Activated CD8-positive, alpha-beta T cell treated with anti-CD3 and anti-CD28 coated beads for 36 hours (primary cell): ENCODE results near the gene SORCS2. TPM values are rescaled to one million over a fixed set of nuclear protein-coding genes. Genes with fewer than 3 reads are reported as not detected.

ENCODE experiments used
- ATAC-seq: fragments of 200-7000 bp; cut with Tn5 transposase; one replicate; pipeline ENCODE4 v1.10.0; 2021; ENCODE audit warnings: mild to moderate bottlenecking, moderate library complexity
- CTCF ChIA-PET: fragments of 350-600 bp; sonication (Branson Sonifier 250); formaldehyde crosslinking; loops from one replicate; lab custom pipeline; 2021; ENCODE audit warnings: antibody characterized with exemption; lab: Charles Lee
- POLR2A ChIA-PET: fragments of 350-600 bp; sonication (Branson Sonifier 250); formaldehyde crosslinking; loops from one replicate; lab custom pipeline; 2021; ENCODE audit warnings: antibody characterized with exemption; lab: Charles Lee
- DNase-seq: peaks from one replicate; pipeline ENCODE4 v3.0.0-alpha.2; 2020
- H3K27ac Mint-ChIP-seq: one replicate; pipeline ENCODE4 v1.8.0; 2021; ENCODE audit warnings: mild to moderate bottlenecking, mixed read lengths
- H3K27me3 Mint-ChIP-seq: one replicate; pipeline ENCODE4 v1.8.0; 2021; ENCODE audit warnings: mixed read lengths
- H3K36me3 Mint-ChIP-seq: one replicate; pipeline ENCODE4 v1.8.0; 2021; ENCODE audit warnings: low read depth, mixed read lengths
- H3K4me1 Mint-ChIP-seq: one replicate; pipeline ENCODE4 v1.8.0; 2021; ENCODE audit warnings: low read depth, mixed read lengths
- H3K4me3 Mint-ChIP-seq: one replicate; pipeline ENCODE4 v1.8.0; 2021; ENCODE audit warnings: mild to moderate bottlenecking, moderate library complexity, mixed read lengths
- H3K9me3 Mint-ChIP-seq: one replicate; pipeline ENCODE4 v1.8.0; 2021; ENCODE audit warnings: mixed read lengths
- intact Hi-C: fragments of 100-400 bp; cut with micrococcal nuclease; formaldehyde crosslinking; loops from one replicate; pipeline ENCODE4 v1.10.0; 2022
- total RNA-seq, 2 experiments: library from RNA; stranded (reverse); gene quantifications; one replicate each; pipeline ENCODE4 v1.2.3, GENCODE V29; 2021
- TF ChIP-seq, protein P1 (sequence below): fragments of 200-600 bp; IDR thresholded peaks from one replicate; pipeline ENCODE4 v1.8.0; 2022; ENCODE audit warnings: antibody characterized with exemption, mild to moderate bottlenecking

SORCS2 gene
- total RNA-seq, 2 experiments from 2014 or later = 0.05 TPM; not detected in 1

DNA sequence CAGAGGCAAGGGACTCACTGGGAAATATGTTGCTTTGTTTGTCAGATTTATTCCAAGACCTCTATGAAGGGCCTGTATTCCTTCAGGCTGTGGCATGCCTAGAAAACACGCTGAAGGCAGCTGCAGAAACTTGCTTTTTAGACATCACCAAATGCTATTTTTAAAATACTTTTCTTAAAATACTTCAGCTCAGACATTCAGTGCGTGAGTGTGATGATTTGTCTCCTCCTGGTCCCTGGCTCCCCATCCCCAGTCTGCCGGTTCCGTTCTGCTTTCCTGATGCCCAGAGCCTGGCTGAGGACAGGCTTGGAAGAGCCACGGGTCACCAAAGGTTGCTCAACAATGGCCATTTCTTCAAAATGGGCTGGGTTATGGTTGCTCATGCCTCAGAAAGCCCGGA, 187.4 kb downstream of the SORCS2 start:
- no peak overlapping the region for H3K27ac Mint-ChIP-seq
- DNase-seq (no peak), ATAC-seq (no peak)
- no peaks in the 10 kb centered on the region for H3K9me3 Mint-ChIP-seq
- CTCF ChIA-PET = no interaction called here
- TF ChIP-seq, protein P1, sequence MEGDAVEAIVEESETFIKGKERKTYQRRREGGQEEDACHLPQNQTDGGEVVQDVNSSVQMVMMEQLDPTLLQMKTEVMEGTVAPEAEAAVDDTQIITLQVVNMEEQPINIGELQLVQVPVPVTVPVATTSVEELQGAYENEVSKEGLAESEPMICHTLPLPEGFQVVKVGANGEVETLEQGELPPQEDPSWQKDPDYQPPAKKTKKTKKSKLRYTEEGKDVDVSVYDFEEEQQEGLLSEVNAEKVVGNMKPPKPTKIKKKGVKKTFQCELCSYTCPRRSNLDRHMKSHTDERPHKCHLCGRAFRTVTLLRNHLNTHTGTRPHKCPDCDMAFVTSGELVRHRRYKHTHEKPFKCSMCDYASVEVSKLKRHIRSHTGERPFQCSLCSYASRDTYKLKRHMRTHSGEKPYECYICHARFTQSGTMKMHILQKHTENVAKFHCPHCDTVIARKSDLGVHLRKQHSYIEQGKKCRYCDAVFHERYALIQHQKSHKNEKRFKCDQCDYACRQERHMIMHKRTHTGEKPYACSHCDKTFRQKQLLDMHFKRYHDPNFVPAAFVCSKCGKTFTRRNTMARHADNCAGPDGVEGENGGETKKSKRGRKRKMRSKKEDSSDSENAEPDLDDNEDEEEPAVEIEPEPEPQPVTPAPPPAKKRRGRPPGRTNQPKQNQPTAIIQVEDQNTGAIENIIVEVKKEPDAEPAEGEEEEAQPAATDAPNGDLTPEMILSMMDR = no peak
- POLR2A ChIA-PET = no interaction called here
- H3K4me1 Mint-ChIP-seq = no peaks in the 10 kb centered on the region
- peaks cover 27% of the 10 kb centered on the region for H3K27me3 Mint-ChIP-seq
- no peaks in the 10 kb centered on the region for H3K36me3 Mint-ChIP-seq
- no peak overlapping the region for H3K4me3 Mint-ChIP-seq
- intact Hi-C loops = no loop called here

- intact Hi-C loops = no loop called here
- no peak overlapping the region for H3K27ac Mint-ChIP-seq
- CTCF ChIA-PET = no interaction called here
- peaks cover 23% of the 10 kb centered on the region for H3K27me3 Mint-ChIP-seq
- no peaks in the 10 kb centered on the region for H3K4me1 Mint-ChIP-seq
- H3K4me3 Mint-ChIP-seq = no peak overlapping the region
- peaks cover 4% of the 10 kb centered on the region for H3K9me3 Mint-ChIP-seq
- POLR2A ChIA-PET = no interaction called here
- DNase-seq (no peak), ATAC-seq (no peak)
- no peaks in the 10 kb centered on the region for H3K36me3 Mint-ChIP-seq
- TF ChIP-seq, protein P1 = no peak
Measured at GRCh38 chr4:7381221-7381889, 189.0 kb downstream of the SORCS2 start.

DNA sequence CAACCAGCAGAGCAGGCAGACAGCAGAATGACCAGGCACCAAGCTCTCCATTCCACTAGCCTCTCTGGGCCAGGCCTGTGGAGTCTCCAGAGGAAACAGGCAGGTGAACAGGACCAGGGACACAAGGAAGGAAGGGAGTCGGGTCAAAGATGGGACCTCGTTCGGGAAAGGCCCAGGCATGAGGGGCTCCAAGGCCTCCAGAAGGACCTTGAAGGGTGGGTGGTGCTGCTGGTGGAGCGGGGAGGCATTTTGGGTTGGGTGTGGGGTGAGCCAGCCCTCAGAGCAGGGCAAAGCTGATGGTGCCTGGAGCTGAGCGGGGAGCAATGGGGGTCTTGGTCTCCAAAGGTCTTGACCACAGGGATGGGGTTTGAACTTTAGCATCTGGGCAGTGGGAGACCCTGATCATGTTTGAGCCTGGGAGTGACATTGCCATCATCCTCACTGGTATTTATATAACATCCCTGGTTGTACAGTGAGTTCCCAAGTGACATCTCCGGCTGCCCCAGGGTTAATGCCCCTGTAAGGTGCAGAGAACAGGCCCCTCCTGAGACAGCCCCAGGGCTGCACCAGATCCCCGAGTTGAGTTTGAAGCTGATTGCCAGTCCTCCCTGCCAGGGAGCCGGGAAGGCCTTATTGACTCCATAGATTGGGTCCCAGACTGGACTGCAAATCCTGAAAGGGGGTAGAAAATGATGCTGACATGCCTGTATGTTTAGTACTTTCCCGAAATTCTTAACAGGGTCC, 189.7 kb downstream of the SORCS2 start:
- no peak overlapping the region for H3K27ac Mint-ChIP-seq
- intact Hi-C loops = no loop called here
- ChIA-PET CTCF (no interaction called here), POLR2A (no interaction called here)
- TF ChIP-seq, protein P1 = no peak
- no peaks in the 10 kb centered on the region for H3K36me3 Mint-ChIP-seq
- peaks cover 4% of the 10 kb centered on the region for H3K9me3 Mint-ChIP-seq
- H3K4me1 Mint-ChIP-seq = no peaks in the 10 kb centered on the region
- ATAC-seq (no peak), DNase-seq (no peak)
- H3K4me3 Mint-ChIP-seq = no peak overlapping the region
- H3K27me3 Mint-ChIP-seq = peaks cover 16% of the 10 kb centered on the region

- H3K4me1 Mint-ChIP-seq = no peaks in the 10 kb centered on the region
- no peak overlapping the region for H3K27ac Mint-ChIP-seq
- no peak overlapping the region for H3K4me3 Mint-ChIP-seq
Measured at GRCh38 chr4:7382634-7383014, 190.3 kb downstream of the SORCS2 start.

GRCh38 chr4:7383266-7383665, 190.9 kb downstream of the SORCS2 start:
- H3K36me3 Mint-ChIP-seq = no peaks in the 10 kb centered on the region
- intact Hi-C loops = no loop called here
- peaks cover 10% of the 10 kb centered on the region for H3K9me3 Mint-ChIP-seq
- H3K4me1 Mint-ChIP-seq = no peaks in the 10 kb centered on the region
- ChIA-PET POLR2A (no interaction called here), CTCF (no interaction called here)
- TF ChIP-seq, protein P1 = no peak
- ATAC-seq = no peak
- DNase-seq = no peak
- H3K4me3 Mint-ChIP-seq = no peak overlapping the region
- no peak overlapping the region for H3K27ac Mint-ChIP-seq
- peaks cover 4% of the 10 kb centered on the region for H3K27me3 Mint-ChIP-seq

More at GRCh38 chr4:7382634-7383014, 190.3 kb downstream of the SORCS2 start:
- CTCF ChIA-PET = no interaction called here
- ATAC-seq (no peak), DNase-seq (no peak)
- Mint-ChIP-seq H3K9me3 (peaks cover 7% of the 10 kb centered on the region), H3K27me3 (peaks cover 10% of the 10 kb centered on the region), H3K36me3 (no peaks in the 10 kb centered on the region)
- TF ChIP-seq, protein P1 = no peak
- intact Hi-C loops = no loop called here
- POLR2A ChIA-PET = no interaction called here
